NCI-H2196 (cell line): ENCODE measurements around the gene MYH9.
A peak's percentile ranks its signal among the peaks of the same experiment; 100 is the strongest.

Source experiments
- DNase-seq: peaks from one replicate; lab custom pipeline; 2025; ENCODE audit not compliant: unreplicated experiment; lab: John Stamatoyannopoulos, UW

The MYH9 gene

GRCh38 chr22:36386900-36387708 lies 663 bp downstream of the MYH9 start:
- DNase-seq: no peak

- DNase-seq: peak; percentile 43
Observed at GRCh38 chr22:36386351-36386899, 1.3 kb downstream of the MYH9 start.

GRCh38 chr22:36385491-36386350 lies 2.0 kb downstream of the MYH9 start:
- DNase-seq: peak; percentile 27

GRCh38 chr22:36384766-36385481 lies 2.8 kb downstream of the MYH9 start:
- DNase-seq: no peak

GRCh38 chr22:36383110-36383581 lies 4.6 kb downstream of the MYH9 start:
- peak; percentile 37 for DNase-seq

- DNase-seq: no peak
Observed at GRCh38 chr22:36381513-36382128, 6.1 kb downstream of the MYH9 start.

- no peak for DNase-seq
Observed at GRCh38 chr22:36379593-36380361, 8.0 kb downstream of the MYH9 start.

- no peak for DNase-seq
Observed at GRCh38 chr22:36378869-36379217, 8.9 kb downstream of the MYH9 start.

- no peak for DNase-seq
Observed at GRCh38 chr22:36378080-36378868, 9.5 kb downstream of the MYH9 start.

GRCh38 chr22:36377022-36377631 lies 10.6 kb downstream of the MYH9 start:
- DNase-seq: no peak

GRCh38 chr22:36376265-36376664 lies 11.5 kb downstream of the MYH9 start:
- DNase-seq: no peak

- DNase-seq: no peak
Observed at GRCh38 chr22:36375071-36375980, 12.4 kb downstream of the MYH9 start.

GRCh38 chr22:36374603-36375024 lies 13.2 kb downstream of the MYH9 start:
- DNase-seq: no peak

GRCh38 chr22:36373258-36373579 lies 14.5 kb downstream of the MYH9 start:
- DNase-seq: peak; percentile 12

- no peak for DNase-seq
Observed at GRCh38 chr22:36371920-36372319, 15.8 kb downstream of the MYH9 start.

GRCh38 chr22:36369922-36370791 lies 17.6 kb downstream of the MYH9 start:
- DNase-seq: peak; percentile 48
